ENCODE measurements around the gene LDLRAD4.

Gene LDLRAD4

GRCh38 chr18:13225261-13225660 is 6.7 kb downstream of the LDLRAD4 start:
- no peak for FAIRE-seq

DNA sequence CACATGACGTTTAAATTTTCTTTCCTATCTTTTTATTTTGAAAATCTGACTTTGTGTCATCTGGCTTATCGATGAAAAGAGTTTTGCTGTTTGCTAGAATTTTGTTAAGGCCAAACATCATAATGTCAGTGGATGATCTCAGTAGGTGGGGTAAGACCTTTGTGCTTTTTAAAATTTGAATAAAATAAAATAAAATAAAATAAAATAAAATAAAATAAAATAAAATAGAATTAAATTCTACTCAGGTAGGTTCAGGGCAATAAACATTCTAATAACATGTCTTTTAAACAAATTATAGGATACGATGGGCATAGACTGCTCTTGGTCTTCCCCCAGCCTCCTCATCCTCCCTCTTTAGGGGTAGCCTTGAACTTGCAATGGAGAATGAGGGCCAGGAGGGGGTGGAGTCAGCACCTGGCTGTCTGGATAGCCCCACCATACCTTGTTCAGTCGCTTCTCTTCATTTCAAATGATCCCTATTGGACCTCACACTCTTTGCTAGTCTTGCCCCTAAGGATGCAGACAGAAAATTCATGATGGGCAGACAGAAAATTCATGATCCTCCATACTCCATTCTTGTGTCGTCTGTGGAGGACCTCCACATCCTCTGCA is 8.1 kb downstream of the LDLRAD4 start:
- no peak for FAIRE-seq

More at GRCh38 chr18:13225261-13225660, 6.7 kb downstream of the LDLRAD4 start:
- DNase-seq (ENCODE audit: extremely low spot score, insufficient read length, low read depth) = no peak

GRCh38 chr18:13227910-13228309 is 9.3 kb downstream of the LDLRAD4 start:
- no peak for FAIRE-seq
- no peak for DNase-seq (ENCODE audit: extremely low spot score, insufficient read length, low read depth)

More for the DNA sequence above, 8.1 kb downstream of the LDLRAD4 start:
- DNase-seq (ENCODE audit: extremely low spot score, insufficient read length, low read depth) = no peak

GRCh38 chr18:13229001-13229671 is 10.6 kb downstream of the LDLRAD4 start:
- DNase-seq (ENCODE audit: extremely low spot score, insufficient read length, low read depth) (no peak), FAIRE-seq (no peak)

- FAIRE-seq = no peak
- DNase-seq (ENCODE audit: extremely low spot score, insufficient read length, low read depth) = no peak
Measured at GRCh38 chr18:13231151-13231550, 12.6 kb downstream of the LDLRAD4 start.

- DNase-seq (ENCODE audit: extremely low spot score, insufficient read length, low read depth) (no peak), FAIRE-seq (no peak)
Measured at GRCh38 chr18:13232086-13232917, 13.7 kb downstream of the LDLRAD4 start.

DNA sequence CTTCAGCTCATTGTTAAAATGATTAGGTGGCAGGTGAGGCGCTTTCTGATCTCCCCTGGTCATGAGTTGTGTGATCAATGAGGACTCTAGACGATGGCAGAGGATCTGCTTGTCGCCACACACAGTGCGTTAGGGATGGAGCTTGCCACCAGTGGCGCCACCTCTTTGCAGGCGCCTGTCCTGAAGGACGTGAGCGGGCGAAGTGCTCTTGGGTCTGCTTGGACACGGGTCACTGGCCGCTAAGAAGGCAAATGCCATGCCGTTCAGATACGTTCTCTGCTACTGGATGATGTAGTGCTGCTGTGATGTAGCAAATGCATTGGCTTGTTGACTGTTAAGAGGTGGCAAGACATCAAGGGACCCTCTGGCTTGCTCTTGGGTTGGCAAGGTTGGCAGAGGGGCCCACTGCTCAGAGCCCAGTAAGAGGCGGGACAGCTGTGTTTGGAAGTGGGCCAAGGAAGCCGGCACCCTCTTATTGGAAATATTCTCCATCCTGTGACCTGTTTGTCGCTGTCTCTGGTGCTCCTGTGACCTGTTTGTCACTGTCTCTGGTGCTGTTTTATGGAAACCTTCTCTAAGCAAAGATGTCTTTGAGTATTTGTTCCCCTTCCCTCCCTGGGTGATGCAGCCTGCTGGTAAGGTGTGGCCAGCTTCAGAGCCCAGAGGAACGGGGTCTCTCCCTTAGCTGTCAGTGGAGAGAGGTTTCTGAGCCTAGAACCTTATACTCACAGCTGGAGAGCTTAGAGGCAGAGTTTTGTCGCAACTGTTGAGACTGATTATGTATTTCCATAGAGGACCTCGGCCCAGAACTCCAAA is 14.6 kb downstream of the LDLRAD4 start:
- no peak for DNase-seq (ENCODE audit: extremely low spot score, insufficient read length, low read depth)
- no peak for FAIRE-seq

DNA sequence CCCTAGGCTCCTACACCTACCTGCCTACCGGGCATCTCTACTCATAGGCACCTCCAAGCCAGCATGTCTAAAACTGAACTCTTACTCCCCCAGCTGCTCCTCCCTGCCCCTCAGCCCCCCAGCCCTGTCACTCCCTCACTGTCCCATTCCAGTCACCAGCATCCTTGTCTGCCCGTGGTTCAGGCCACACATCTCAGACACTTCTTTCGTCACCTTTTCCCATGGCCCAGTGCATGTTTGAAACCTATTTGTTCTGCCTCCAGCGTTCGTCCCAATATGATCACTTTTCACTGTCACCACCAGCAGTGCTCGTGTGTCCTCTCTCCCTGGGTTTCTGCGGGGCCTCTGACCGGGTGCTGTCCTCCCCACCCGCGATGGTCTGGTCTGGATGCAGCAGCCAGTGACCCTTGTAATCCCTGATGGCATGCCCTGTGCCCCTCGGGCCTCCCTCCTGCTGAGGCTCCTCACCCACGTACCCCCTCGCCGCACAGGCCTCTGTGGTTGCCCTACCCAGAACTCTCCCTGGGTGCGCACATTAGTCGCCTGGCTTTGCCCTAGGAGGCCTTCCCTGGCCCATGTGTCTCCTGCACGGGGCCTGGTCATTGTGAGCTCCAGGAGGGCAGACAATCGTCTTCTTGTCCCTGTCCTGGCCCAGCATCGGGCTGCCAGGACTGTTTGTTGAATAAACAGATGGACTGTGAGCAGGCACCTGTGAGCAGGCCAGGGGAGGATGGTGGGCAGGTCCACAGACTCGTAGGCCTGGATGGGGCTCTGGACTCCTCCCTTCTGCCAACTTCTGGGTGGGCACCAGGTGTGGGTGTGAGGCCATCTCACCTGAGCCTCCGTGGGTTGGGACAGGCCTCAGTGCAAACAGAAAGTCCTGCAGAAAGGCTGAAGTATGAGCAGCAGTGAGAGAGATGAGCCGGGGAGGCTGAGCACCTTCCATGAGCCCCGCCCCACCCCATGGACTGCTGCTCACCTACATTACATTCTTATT is 15.5 kb downstream of the LDLRAD4 start:
- no peak for DNase-seq (ENCODE audit: extremely low spot score, insufficient read length, low read depth)
- no peak for FAIRE-seq

DNA sequence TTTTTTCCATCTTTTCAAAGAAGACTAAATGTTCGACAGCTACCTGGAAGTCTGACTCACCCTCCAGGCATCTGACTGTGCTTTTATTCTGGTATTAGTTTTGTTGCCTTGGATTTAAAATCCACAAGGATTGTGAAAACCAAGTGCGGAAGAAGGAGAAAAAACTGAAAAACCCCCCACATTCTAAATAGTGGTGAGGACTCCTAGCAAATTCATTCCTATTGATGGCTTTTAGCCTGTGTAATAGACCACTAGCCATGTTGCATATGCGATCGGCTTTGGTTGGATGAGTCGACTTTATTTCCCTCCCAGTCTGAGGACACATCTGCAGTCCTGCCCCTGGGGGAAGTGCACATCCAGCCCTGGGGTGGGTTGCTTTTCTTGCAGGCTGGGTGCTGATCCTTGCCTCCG is 16.9 kb downstream of the LDLRAD4 start:
- FAIRE-seq = no peak
- DNase-seq (ENCODE audit: extremely low spot score, insufficient read length, low read depth) = no peak

DNA sequence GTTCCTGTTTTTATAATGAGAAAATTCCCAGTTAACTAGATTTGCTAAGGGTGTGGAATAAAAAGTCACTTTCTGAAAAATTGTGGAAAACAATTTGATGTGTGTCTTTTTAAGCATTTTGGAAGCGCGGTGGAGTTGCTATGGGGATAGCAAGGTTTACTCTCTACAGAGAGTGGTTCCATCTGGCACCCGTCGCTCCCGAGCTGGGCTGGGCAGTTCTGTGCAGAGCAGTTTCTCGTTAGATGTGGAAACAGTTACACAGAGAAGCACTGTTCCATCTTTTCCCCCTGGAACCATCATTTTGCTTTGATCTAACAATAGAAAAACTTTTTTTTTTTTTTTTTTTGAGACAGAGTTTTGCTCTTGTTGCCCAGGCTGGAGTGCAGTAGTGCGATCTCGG is 17.4 kb downstream of the LDLRAD4 start:
- FAIRE-seq (no peak), DNase-seq (ENCODE audit: extremely low spot score, insufficient read length, low read depth) (no peak)

GRCh38 chr18:13236411-13236810 is 17.9 kb downstream of the LDLRAD4 start:
- FAIRE-seq (no peak), DNase-seq (ENCODE audit: extremely low spot score, insufficient read length, low read depth) (no peak)

DNA sequence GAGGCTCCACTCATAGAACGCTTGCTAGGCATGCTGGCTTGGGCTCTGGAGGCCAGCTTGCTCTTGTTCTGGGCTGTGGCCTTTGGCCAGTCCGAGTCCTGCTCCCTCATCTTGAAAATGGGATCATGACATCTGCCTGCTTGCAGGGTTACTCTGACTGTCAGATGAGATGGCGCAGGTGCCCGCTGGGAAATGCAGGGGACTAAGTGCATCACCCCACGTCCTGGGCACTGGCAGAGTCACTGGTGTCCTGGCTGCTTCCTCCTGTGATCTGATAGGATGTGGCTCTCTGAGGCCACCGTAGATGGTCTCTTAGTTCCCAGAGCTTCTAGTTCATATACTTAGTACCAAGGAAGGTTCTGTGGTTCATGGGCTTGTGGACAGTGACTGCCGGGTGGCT is 18.5 kb downstream of the LDLRAD4 start:
- no peak for DNase-seq (ENCODE audit: extremely low spot score, insufficient read length, low read depth)
- FAIRE-seq = no peak

GRCh38 chr18:13237641-13238040 is 19.1 kb downstream of the LDLRAD4 start:
- DNase-seq (ENCODE audit: extremely low spot score, insufficient read length, low read depth) (no peak), FAIRE-seq (no peak)

DNA sequence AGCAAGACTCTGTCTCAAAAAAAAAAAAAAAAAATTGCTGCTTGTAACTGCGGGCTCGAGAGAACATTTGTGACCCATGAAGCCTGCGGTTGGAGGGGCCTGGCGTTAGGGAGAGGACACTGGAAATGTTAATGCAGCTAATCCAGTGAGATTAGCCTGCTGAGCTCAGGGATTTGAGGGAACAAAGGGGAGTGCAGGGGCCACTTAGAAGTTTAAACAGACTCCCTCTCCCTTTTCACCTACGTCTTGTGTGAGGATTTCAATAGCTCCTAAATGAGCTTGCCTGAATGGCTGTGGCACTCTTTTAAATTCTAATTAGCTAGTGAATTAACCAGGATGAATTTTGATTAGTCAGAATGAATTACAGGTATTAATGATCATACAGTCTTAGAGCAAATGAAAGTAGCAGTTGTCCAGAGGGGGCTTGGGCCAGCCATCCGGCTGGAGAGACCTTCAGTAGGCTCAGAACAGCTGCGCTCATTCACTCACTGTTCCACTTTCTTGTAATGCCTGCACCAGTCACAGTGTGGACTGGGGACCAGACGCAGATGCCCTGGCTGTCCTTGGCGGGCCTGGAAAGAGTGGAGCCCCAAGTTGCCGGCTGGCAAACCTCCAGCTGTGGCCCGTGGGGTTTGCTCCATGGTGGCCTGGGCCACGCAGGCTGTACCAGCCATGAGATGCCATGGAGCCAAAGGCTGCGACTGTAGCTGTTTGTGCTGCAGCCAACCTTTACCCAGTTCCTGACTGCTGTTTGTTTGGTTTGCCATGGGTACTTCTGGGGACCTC is 20.8 kb downstream of the LDLRAD4 start:
- no peak for DNase-seq (ENCODE audit: extremely low spot score, insufficient read length, low read depth)
- FAIRE-seq = no peak

DNA sequence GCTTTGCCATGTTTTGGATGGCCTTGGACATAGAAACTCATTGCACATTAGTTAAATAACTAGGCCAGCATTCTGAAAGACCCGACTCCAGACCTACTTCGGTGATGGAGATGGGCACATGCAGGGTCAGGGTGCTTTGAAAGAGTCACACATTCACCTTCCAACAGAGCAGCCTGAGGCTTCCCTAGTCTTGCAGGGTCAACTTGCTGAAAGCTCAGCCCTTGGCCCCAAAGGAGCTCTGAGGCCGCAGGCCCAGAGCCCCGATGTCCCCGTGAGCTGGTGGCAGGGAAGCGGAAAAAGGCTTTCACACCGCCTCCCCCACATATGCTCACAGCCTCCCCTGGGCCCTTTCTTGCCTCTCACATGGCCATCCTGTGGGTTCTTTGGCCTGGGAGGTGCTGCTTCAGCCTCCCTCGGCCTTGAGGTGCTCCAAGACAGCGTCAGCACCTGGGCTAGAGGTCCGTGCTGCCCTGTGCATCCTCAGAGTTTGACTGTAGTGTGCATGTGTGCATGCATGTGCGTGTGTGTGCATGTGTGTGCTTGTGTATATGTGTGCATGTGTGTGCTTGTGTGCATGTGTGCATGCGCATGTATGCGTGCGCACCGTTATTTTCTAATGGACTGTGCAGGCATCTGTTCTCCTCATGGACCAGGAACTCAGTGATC is 21.6 kb downstream of the LDLRAD4 start:
- DNase-seq (ENCODE audit: extremely low spot score, insufficient read length, low read depth) = no peak

DNA sequence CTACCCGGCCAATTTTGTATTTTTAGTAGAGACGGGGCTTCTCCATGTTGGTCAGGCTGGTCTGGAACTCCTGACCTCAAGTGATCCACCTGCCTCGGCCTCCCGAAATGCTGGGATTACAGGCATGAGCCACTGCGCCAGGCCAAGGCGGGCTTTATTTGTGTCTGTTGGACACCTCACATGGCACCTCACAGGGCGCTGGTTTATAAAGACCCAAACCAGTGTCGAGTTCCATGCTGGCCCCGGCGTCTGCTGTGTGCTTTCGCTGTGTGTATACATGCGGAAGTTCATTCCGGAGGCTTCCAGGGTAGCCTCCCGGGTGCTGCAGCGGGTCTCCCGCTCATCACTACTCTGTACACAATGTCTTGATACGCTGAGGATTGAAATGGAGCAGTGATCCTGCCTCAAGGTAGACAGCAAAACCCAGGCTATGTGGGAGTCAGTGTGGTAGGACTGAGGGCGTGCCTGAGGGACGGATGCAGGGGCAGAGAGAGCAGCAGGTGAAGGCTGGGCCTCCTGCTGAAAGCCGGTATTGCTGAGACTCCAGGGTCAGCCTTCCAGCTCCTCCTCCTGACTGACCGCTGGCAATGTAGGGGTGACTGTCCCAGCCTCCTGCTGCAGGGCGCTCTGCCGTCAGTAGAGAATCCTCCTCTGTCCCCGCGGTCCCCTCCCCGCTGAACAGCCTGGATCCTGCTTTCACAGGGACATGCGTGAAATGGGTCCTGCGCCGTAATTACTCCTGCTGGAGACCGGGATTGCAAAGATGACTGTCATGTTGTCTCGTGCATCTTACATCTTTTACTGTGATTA is 22.7 kb downstream of the LDLRAD4 start:
- no peak for FAIRE-seq

More for the DNA sequence above, 21.6 kb downstream of the LDLRAD4 start:
- no peak for FAIRE-seq

GRCh38 chr18:13241893-13242175 is 23.3 kb downstream of the LDLRAD4 start:
- no peak for FAIRE-seq
- DNase-seq (ENCODE audit: extremely low spot score, insufficient read length, low read depth) = no peak

More for the DNA sequence above, 22.7 kb downstream of the LDLRAD4 start:
- DNase-seq (ENCODE audit: extremely low spot score, insufficient read length, low read depth) = no peak

All from GM18507 (cell line).